GM12891 (cell line): ENCODE results near the gene HIP1.

Source experiments
- POLR2A ChIP-seq: IDR thresholded peaks from 2 replicates; pipeline ENCODE4 v1.6.1; 2011; ENCODE audit warnings: low read depth, low read length, control low read depth
- TAF1 ChIP-seq: IDR thresholded peaks from 2 replicates; pipeline ENCODE4 v1.6.1; 2011; ENCODE audit warnings: low read depth, low read length, control low read depth

DNA sequence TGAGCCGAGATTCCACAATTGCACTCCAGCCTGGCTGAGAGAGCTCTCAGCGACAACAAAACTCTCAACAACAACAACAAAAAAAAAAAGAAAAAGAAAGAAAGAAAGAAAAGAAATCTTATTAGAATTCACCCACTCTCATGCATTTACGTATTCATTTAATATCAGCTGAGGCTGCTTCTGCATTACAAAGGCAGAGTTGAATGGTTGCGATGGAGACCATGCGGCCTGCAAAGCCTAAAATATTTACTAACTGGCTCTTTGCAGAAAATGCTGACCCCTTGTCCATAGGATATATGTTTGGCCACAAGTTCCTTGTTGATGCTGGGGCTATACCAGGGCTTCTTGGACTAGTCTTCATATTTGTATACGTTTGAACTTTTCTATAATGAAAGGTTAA lies 137.2 kb downstream of the HIP1 start:
- no peak for TF ChIP-seq TAF1
- no peak for TF ChIP-seq POLR2A
